DMS114 treated with DMSO at 0.1 percent for 48 hours (cell line): Measurements from ENCODE around the gene IGF1.

Experiments
- DNase-seq: peaks from one replicate; lab custom pipeline; 2025; ENCODE audit not compliant: unreplicated experiment; lab: John Stamatoyannopoulos, UW

Gene IGF1

DNA sequence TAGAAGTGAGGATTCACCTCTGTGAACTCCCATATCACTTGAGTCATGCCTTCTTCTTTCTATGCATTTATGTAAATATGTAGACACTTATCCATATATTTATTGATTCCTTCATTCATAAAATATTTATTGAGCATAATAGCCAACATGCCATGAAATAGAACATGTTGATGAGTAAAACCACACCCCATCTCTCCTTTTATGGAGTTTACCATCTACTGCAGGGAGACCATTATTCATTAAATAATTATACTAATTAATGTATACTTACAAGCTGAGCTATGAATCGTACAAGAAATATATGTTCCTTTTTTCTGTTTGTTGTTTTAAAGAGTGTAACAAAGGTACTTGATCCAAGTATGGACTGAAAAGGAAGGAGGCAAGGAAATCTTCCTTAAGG is 17.4 kb upstream of the IGF1 start:
- no peak for DNase-seq

DNA sequence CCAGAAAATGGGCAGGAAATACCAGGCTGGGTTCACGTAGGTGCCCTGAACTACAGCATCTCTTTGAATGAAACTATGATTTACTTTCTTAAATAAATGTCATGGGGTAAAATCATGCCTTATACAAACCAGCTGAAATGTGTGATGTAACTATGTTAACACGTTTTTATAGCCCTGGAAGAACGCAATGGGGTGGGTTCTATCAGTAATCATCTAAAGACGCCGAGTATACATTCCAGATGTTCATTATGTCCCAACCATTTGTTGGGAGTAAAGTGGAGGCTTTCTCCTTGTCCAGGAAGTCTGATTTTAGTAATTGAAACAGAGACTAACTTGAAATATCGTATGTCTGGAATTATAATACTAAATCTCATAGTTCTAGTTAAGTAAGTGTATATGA is 16.2 kb upstream of the IGF1 start:
- no peak for DNase-seq

DNA sequence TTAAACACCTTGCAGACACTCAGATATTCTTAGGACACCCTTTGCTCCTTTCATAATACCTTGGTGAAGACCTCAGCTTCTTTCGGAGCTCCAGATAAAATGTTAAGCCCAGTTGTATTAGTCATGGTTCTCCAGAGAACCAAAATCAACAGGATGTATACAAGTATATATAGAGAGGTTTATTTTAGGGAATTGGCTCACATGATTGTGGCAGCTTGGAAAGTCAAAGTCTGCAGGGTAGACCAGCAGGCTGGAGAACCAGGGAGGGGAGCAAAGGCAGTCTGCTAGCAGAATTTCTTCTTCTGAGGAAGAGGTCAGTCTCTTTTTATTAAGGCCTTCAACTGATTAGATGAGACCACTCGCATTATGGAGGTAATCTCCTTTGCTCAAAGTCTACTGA is 6.9 kb upstream of the IGF1 start:
- no peak for DNase-seq

DNA sequence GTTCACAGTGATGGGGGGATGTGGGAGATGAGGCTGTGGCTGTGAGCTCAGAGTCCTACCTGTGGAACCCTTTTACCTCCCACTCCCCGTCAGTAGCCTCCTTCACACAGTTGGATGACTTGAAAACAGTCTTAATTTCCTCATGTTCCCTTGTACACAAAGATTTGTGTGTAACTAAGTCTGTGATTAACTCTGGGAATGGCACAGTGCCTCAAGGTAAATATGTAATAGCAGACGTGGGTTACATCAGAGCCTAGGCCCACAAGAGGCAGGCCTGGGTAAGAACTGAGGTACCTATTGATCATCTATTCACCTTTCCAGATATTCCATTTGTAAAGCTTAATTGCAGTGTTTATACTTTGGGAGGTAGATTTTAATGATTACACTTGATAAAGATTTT is 5.8 kb upstream of the IGF1 start:
- no peak for DNase-seq

DNA sequence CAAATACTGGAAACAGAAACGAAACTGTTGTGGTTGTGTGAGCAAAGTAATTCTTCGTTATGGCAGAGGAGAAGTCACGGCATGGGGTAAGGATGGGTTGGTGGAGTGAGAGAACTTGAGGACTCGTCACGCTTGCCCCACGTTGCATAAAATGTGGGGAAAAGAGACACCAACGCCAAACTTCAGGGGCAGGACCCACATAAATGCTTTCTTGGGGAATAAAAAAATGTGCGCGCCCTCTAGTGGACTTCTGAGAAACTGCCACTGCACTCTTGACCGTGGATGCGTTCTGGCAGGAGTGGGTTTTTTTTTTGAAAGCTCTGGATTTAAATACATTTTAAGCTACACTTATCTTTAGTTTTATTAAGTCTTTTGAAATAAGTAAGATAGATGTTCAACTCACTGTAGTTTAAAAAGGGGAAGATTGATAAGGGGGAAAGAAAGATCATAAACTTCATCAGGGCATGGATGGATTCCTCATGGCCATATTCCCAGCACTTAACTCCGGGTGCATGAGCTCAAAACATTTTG is 4.1 kb upstream of the IGF1 start:
- DNase-seq, result peak; percentile 49

DNA sequence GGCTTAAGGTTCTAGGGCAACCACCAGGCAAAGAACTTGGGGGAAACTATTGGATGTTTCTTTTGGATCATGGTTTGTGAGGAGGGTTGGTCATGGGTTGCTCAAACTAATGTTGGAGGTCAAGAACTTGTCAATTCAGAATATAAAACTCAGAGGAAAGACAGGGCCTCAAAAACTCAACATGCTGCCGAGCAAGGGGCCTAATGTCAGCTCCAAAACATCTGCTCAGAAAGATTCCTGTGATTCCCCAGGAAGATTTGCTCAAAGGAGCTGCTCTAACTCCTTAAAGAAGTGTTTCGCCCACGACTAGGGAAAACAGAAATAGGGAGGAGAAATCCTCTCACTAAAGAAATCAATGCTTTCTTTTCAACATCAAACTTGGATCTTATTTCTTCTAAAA is 3.7 kb upstream of the IGF1 start:
- DNase-seq, result no peak

DNA sequence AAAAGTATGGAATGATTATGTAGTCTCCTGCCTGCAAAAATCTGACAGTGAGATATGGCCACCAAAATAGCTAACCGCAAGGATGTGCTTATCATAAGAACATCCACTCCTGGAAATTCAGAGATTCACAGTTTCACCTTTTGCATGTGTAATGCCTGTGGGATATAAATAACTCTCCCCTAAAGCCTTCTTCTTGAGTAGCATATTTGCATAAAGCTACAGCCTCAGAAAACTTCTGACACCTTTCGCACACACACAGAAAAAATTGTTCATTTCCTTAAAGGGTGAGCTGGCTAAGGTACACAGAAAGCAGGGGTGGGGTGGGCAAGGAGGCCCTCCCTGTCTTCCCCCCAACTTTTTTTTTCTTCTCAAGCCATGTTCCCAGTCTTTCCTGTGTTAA is 3.1 kb upstream of the IGF1 start:
- DNase-seq, result no peak

DNA sequence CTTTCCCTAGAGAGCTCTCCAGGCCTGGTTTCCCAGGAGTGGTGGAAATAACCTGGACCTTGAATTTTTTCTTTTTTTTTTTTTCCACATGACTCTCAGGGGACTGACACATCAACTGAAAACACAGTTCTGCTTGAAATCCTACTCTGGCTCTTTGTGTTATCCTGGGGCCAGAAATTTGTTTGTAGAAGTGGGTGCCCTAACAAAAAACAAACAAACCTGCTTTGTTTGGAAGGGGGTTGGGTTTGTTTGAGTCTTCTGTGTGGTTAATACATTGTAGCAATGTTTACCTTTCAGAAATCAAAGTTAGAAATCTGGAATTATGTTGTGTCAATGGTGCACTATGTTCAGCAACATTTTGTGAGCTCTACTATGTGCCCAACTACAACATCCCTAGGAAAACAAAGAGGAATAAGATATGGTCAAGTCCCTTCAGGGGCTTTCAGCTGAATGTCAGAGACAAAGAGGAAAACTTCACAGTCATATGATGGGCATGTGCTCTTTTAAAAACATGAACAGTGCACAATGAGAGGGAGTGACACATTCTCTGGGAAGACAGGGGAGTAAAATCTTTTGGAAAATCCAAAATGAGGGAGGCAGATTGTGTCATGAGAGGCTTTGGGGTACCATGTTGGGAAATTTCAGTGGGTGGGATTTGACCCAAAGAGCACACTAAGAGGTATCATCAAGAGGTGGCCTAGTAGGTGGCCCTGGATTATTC is 1.5 kb upstream of the IGF1 start:
- DNase-seq, result no peak

DNA sequence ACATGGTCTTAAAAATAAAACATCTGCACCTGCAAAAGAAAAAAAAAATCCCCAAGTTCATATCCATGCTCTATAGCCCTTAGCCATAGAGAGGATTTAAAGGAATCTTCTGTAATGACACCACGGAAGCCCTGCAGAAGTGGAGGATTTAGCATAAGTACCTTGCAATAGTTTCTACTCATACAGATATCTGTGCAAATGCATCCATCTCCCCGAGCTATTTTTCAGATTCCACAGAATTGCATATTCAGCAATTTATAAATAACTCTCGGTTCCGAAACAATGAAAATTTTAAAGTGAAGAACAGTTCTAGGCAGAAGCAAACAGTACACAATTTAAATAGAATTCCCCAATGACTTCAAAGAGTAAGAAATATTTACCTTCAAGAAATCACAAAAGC is 424 bp downstream of the IGF1 start:
- no peak for DNase-seq

DNA sequence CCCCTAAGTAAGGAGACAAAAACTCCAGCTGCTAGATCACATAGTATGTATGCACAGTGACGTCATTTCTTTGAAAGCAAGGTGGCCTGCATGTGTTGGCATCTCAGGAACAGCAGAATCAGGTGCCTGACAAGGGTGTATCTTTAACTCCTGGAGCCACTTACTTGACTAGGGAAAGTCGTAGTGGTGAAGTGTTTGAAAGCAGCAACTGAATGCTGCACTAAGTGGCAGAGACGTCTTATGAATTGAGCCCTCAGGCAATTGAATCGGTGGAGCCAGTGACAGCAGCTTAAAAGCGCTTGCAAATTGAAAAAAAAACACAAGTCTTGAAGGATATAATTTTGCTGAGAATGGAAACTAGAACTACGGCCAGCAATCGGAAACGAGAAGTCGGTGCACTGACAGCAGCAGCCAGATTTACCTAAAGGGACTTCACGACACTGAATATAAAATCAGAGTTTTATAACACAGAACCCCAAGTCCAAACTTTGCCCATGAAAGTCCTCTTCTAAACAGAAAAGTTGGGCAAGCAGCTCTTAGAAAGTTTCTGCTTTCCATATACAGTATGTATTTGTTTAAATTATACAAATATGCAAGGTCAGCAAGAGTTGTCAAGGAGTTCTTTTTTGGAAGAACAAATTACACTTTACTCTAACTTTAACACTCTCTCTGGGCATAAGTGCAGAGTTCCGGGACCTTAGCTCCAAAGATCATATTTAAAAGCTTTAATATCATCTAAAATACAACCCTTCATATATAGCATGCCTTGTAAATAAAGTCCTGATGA is 1.1 kb downstream of the IGF1 start:
- DNase-seq, result no peak

DNA sequence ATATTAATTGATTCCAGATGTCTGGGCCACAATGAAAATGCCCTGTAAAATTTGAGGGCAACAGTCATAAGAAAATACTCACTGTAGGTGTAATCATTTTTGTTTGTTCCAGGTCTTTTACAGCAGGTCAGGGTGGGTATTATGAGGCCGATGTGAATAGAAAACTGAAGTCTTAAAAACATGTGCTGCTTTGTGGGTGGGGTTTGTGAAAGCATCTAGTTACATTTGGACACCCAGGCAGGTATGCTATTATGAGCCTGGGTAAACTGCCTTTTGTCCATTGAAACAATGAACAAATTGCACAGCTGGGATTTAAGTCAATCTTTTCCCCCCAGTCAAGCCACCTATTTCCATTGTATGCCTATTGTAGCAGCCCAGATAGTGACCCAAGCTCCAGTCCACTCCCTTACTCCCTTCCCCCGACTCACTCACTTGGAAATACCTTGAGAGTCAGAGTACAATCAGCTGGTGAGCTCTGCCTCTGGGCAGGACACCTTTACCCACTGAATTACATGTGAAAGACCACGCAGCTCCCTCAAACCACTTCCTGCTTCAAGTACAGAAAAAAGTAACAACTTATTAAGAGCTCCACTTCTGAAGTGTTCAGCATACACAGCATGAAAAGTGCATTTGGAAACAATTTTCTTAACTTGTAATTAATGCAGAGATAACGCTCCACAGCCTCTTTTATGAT is 1.8 kb downstream of the IGF1 start:
- no peak for DNase-seq

DNA sequence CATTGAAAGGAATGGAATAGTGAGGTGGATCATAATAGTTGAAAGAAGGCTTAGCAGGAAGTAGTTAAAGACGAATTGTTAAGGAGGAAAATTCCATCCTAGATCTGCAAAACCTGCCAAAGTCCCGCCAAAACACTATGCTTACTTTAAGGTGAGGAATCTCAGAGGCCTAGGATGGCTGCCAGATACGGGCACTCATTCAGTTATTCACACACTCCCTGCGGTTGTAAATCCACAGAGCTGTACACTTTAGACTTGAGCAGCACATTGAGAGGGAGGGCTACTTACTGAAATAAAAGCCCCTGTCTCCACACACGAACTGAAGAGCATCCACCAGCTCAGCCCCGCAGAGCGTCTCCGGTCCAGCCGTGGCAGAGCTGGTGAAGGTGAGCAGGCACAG is 5.0 kb downstream of the IGF1 start:
- no peak for DNase-seq

DNA sequence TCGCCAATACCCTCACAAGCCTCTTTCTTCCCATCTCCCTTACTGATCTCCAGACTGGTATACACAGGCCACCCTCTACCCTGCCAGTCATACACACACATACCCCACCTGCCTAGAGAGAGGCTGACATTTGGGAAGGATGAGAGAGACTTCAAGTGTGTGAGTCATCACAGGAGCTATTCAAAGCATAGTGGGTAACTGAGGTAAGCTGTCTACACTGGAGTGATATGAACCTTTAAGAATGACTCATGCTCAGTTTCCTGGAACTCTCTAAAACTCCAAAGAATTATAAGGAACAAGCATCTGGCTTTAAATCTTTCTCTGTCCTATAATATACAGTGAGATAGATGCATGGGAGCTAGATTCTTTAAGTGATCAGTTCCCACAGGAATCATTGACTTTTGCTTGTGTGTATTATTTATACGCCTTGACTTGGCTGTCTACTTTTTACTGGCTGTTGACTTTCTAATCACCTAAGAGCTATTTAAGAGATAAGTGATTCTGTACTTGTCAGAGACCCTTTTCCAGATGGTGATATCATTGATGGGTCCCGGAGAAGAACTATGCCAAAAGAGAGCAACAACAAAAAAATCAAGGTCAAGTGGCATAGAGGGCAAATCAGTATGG is 5.8 kb downstream of the IGF1 start:
- no peak for DNase-seq

DNA sequence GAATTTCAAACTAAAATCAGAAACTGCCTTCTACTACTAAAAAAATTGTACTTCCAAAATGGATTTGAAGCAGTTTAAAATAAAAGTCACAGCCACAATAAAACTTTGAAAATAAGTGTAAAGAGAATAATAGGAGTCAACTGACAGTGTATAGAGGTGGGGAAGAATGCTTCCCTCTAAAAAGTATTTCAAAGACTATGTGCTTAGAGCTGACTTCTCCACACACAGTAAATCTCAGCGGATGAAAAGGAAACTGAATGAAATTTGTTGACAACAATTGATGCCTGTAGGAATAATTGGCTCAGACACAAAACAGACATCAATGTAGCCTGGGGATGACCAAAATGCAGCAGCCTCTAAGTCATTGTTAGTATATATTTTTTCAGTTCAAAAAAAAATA is 7.9 kb downstream of the IGF1 start:
- no peak for DNase-seq

DNA sequence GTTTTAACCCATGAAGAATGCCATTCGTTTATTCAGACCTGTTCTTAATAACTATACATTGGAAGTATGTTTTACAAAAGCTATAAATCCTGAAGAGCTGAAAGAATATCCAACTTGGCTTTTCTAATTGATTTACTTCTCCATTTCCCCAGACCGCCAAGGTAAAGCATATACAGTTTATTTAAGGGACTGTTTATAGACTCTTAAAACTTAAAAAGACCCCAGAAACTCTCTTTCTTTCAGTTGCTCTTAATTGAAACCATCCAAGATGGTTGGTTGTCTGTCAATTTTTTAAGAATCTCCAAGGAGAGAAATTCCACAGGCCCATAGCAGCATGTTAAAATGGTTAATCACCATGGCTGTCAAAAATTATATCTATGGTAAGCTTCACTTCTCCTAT is 8.8 kb downstream of the IGF1 start:
- DNase-seq, result no peak

DNA sequence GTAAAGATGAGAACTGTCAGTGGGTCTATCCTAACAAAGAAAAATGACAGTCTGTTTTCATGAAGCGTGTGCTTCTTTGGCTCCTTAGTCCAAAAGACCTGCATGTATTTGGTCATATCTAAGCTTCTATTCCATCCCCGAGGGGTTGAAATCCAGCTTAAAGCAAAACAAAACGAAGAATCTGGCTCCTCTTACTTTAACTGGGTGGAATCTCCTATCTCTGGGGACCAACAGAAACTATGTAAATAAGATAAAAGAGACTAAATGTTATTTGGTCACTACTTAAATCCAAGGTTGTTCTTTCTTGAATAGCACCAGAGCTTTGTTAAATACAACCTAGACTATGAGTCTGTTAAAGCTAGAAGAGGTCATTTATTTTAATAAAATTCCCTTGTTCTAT is 9.4 kb downstream of the IGF1 start:
- no peak for DNase-seq

DNA sequence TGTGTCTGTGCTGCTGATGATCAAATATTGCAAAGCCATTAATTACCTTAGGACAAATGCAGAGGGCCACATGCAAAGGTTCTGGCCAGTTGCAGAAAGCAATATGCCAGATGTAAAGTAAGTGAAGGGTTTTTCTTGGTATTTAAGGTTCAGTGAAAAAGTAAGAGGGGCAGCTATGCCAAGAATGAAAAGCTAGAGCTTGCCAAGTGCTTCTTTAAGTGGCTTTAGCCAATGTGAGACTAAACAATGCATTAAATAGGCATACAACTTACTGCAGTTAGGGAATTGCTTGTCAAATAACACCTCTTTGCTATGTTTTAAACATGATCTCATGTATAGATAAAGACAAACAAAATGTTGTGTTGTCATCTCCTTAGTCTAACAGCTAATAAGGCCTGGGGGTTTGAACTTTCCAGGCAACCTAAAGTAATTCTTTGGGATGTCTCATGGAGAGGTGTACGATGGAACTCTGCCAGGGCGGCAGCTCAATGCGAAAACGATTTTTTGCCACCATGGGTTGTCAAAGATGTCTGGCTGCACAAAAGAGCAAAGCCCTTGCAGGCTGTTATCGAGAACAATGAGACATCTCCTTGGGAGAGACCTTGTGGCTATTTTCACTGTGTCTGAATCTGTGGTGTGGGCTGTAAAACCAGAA is 12.0 kb downstream of the IGF1 start:
- DNase-seq, result no peak

DNA sequence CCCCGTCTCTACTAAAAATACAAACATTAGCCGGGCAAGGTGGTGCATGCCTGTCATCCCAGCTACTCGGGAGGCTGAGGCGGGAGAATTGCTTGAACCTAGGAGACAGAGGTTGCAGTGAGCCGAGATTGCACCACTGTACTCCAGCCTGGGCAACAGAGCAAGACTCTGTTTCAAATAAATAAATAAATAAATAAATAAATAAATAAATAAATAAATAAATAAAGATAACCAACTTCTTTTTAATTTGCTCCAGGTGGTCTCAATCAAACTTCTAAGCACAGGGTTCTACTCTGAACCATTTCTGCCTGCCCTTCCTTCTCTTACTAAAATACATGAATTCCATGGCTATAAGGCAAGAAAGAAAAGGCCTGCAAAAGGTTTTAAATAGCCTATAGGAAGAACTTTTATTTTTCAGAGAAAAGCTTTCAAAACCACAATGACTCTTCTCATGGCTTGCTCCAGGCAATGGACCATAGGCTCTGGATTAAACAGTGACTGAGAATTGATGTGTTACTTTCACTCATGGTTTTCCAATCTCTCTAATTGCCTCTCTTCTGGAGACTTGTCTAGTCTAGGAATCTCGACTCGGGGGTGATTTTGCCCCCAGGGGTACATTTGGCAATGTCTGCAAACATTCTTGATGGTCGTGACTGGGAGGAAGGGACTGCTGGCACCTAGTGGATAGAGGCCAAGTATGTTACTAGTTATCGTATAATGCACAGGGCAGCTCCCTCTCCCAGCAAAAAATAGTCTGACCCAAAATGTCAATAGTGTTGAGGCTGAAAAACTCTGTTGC is 14.4 kb downstream of the IGF1 start:
- DNase-seq, result no peak

DNA sequence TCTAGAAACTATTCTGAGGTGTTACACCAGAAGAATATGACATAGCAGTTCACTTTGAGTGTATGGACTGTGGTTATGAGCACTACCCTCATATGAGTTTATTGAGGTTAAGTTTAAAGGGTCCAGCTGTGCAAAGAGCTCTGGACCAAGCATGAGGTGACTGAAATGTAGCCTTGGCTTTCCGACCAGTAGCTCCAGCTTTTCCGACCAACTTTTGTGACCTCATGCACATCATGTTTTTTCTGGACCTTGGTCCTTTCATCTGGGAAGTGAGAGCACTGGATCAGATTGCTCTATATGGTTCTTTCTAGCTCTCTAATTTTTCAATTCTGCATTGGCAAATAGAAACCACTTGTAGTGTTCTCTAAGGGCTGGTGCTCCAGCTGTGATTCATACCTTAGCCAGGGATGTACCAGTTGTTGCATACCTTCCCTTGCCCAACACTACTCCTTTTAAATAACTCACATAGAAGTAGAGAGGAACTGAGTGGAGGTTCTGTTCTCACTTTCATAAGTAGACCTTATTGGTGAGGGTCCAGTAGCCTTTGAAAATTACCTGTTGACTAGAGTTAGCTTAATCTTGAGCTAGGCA is 16.6 kb downstream of the IGF1 start:
- DNase-seq, result no peak
